MCF 10A (cell line): Measurements from ENCODE around the gene APOO. TPM values are rescaled to one million over a fixed set of nuclear protein-coding genes. Genes with fewer than 3 reads are reported as not detected.
A peak's percentile ranks its signal among the peaks of the same experiment; 100 is the strongest.

Experiments
- BruUV-seq: library from RNA; stranded (reverse); fragments of 400-500 nt; replicated peaks from 2 replicates; lab custom pipeline; 2021; lab: Mats Ljungman, UMichigan
- CTCF ChIA-PET: fragments of 300-600 bp; sonication (Branson Sonifier 250); formaldehyde crosslinking; extraction: SDS; loops from one replicate; lab custom pipeline; 2021; ENCODE audit warnings: antibody characterized with exemption, inconsistent platforms; lab: Yijun Ruan, JAX
- POLR2A ChIA-PET: fragments of 300-600, 350-650 bp; sonication (Branson Sonifier 250); formaldehyde crosslinking; extraction: SDS; loops from one replicate; lab custom pipeline; 2020; ENCODE audit warnings: antibody characterized with exemption, inconsistent platforms; lab: Yijun Ruan, JAX
- DNase-seq: peaks from one replicate; pipeline ENCODE4 v3.0.0-alpha.2; 2018; ENCODE audit not compliant: unreplicated experiment
- H3K27ac Mint-ChIP-seq: one replicate; pipeline ENCODE4 v1.8.0; 2022; ENCODE audit warnings: mild to moderate bottlenecking, low read depth, mixed read lengths; ENCODE audit not compliant: unreplicated experiment
- H3K27me3 Mint-ChIP-seq: one replicate; pipeline ENCODE4 v1.8.0; 2022; ENCODE audit warnings: mixed read lengths; ENCODE audit not compliant: insufficient read depth, unreplicated experiment
- H3K36me3 Mint-ChIP-seq: one replicate; pipeline ENCODE4 v1.8.0; 2022; ENCODE audit warnings: mild to moderate bottlenecking, moderate library complexity, mixed read lengths; ENCODE audit not compliant: insufficient read depth, unreplicated experiment
- H3K4me1 Mint-ChIP-seq: one replicate; pipeline ENCODE4 v1.8.0; 2022; ENCODE audit warnings: mixed read lengths; ENCODE audit not compliant: insufficient read depth, unreplicated experiment
- H3K4me3 Mint-ChIP-seq: one replicate; pipeline ENCODE4 v1.8.0; 2022; ENCODE audit warnings: mild to moderate bottlenecking, moderate library complexity, mixed read lengths; ENCODE audit not compliant: unreplicated experiment
- H3K9me3 Mint-ChIP-seq: one replicate; pipeline ENCODE4 v1.8.0; 2022; ENCODE audit warnings: mixed read lengths; ENCODE audit not compliant: unreplicated experiment
- intact Hi-C: fragments of 100-400 bp; cut with micrococcal nuclease; formaldehyde crosslinking; loops from 2 replicates; pipeline ENCODE4 v1.14.1; 2022
- total RNA-seq: library from RNA; stranded (reverse); gene quantifications from 2 replicates; pipeline ENCODE4 v1.2.3, GENCODE V29; 2022
- TF ChIP-seq, protein P1 (sequence below): fragments of 200-600 bp; IDR thresholded peaks from one replicate; pipeline ENCODE4 v1.8.0; 2022; ENCODE audit warnings: antibody characterized with exemption, mild to moderate bottlenecking; ENCODE audit not compliant: unreplicated experiment

The APOO gene
- total RNA-seq, 1 experiment from 2014 or later = 35.9 TPM

DNA sequence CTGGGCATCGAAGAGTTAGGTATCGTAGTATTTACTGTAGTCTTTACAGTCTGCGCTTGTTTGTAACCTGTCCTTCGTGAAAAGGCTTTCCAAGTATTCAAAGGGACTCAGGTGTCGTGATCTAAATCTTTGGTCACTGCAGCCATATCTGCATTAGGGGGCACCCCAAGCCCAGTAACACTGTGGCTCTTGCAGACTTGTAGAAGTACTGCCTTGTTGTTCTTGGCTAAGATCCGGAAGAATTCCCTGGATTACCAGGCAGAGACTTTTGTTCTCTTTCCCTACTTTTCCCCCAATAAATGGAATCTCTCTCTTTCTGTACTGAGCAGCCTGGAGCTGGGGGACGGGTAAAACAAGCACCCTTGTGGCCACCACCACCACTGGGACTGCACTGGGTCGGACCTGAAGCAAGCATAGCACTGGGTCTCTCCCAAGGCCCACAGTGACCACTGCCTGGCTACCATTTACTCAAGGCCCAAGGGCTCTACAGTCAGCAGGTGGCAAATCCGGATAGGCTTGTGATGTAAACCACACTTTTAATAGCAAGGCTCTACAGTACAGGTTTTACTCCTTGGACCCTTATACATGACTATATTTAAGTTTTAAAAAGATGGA, 12.1 kb upstream of the APOO start:
- peaks cover 50% of the 10 kb centered on the region for H3K27me3 Mint-ChIP-seq
- POLR2A ChIA-PET = no interaction called here
- no TSS peak for BruUV-seq
- TF ChIP-seq, protein P1, sequence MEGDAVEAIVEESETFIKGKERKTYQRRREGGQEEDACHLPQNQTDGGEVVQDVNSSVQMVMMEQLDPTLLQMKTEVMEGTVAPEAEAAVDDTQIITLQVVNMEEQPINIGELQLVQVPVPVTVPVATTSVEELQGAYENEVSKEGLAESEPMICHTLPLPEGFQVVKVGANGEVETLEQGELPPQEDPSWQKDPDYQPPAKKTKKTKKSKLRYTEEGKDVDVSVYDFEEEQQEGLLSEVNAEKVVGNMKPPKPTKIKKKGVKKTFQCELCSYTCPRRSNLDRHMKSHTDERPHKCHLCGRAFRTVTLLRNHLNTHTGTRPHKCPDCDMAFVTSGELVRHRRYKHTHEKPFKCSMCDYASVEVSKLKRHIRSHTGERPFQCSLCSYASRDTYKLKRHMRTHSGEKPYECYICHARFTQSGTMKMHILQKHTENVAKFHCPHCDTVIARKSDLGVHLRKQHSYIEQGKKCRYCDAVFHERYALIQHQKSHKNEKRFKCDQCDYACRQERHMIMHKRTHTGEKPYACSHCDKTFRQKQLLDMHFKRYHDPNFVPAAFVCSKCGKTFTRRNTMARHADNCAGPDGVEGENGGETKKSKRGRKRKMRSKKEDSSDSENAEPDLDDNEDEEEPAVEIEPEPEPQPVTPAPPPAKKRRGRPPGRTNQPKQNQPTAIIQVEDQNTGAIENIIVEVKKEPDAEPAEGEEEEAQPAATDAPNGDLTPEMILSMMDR = no peak
- H3K4me3 Mint-ChIP-seq = no peak overlapping the region
- H3K9me3 Mint-ChIP-seq = no peaks in the 10 kb centered on the region
- no peak overlapping the region for H3K27ac Mint-ChIP-seq
- H3K4me1 Mint-ChIP-seq = peaks cover 4% of the 10 kb centered on the region
- H3K36me3 Mint-ChIP-seq = no peaks in the 10 kb centered on the region
- intact Hi-C loops = no loop called here
- CTCF ChIA-PET = no interaction called here
- DNase-seq = peak; percentile 31

DNA sequence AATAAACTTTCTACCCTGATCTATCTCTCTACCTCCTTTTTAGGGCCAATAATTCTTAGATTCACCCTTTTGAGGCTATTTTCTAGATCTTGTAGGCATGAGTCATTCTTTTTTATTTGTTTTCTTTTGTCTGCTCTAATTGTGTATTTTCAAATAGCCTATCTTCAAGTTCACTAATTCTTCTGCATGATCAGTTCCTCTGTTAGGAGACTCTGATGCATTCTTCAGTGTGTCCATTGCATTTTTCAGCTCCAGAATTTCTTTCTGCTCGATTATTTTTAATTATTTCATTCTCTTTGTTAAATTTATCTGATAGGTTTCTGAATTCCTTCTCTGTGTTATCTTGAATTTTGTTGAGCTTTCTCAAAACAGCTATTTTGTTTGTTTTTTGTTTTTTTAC, 11.4 kb upstream of the APOO start:
- ChIA-PET POLR2A (no interaction called here), CTCF (interaction anchor here (0.5 kb wide), 1 partner anchor 896 kb away, joined by 4 read pairs; no protein-coding TSS in a partner anchor)
- no peaks in the 10 kb centered on the region for H3K36me3 Mint-ChIP-seq
- intact Hi-C loops = no loop called here
- H3K4me3 Mint-ChIP-seq = no peak overlapping the region
- H3K27ac Mint-ChIP-seq = no peak overlapping the region
- TF ChIP-seq, protein P1 = no peak
- H3K27me3 Mint-ChIP-seq = peaks cover 50% of the 10 kb centered on the region
- BruUV-seq = no TSS peak
- no peaks in the 10 kb centered on the region for H3K9me3 Mint-ChIP-seq
- H3K4me1 Mint-ChIP-seq = peaks cover 4% of the 10 kb centered on the region
- DNase-seq = no peak

DNA sequence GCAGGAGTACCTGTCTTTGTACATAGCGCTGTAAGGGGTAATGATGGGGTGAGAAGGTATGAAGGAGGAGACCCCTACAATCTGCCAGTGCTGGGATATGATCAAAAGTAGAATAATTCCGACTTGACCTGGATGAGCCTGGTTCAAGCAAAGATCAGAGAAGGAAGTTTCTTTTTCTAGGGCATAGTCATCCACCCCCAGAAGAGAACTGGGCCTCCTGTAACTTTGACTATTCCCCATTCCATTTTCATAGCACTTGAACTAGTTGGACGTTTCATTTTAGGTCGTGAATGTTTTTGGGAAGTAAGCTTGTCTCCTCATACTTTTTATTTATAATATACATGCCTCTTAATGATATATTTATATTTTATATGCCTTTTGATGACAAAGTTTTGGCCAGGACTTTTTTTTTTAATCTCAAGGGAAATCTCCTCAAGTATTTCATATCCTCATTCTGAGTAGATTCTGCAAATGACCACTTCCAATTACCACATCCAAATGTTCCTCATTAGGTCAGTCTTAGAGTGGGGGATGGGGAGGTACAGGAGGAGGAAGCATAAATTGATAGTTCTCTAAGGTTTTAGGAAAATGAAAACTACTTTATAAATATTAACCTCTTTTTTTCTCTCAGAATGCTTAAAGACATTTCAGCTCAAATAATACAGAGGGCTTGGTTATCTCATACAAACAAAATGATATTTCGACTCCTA, 3.5 kb upstream of the APOO start:
- TF ChIP-seq, protein P1 = no peak
- peaks cover 30% of the 10 kb centered on the region for H3K27me3 Mint-ChIP-seq
- no peak overlapping the region for H3K4me3 Mint-ChIP-seq
- intact Hi-C loops = no loop called here
- CTCF ChIA-PET = interaction anchor here (1.0 to 3.4 kb wide), 2 partner anchors 9 to 143 kb away, joined by 3 to 18 read pairs; no protein-coding TSS in a partner anchor
- no peaks in the 10 kb centered on the region for H3K9me3 Mint-ChIP-seq
- no peak for DNase-seq
- no peak overlapping the region for H3K27ac Mint-ChIP-seq
- POLR2A ChIA-PET = no interaction called here
- no TSS peak for BruUV-seq
- H3K36me3 Mint-ChIP-seq = no peaks in the 10 kb centered on the region
- no peaks in the 10 kb centered on the region for H3K4me1 Mint-ChIP-seq
